ENCODE measurements around the gene COPZ1. TPM values are rescaled to one million over a fixed set of nuclear protein-coding genes. Genes with fewer than 3 reads are reported as not detected.

COPZ1 gene
- total and polyA plus RNA-seq, 9 of the 15 experiments (the other 6 are each of a cell fraction or from before 2014, with no cell fraction given): 137 to 487 (median 233) TPM

DNA sequence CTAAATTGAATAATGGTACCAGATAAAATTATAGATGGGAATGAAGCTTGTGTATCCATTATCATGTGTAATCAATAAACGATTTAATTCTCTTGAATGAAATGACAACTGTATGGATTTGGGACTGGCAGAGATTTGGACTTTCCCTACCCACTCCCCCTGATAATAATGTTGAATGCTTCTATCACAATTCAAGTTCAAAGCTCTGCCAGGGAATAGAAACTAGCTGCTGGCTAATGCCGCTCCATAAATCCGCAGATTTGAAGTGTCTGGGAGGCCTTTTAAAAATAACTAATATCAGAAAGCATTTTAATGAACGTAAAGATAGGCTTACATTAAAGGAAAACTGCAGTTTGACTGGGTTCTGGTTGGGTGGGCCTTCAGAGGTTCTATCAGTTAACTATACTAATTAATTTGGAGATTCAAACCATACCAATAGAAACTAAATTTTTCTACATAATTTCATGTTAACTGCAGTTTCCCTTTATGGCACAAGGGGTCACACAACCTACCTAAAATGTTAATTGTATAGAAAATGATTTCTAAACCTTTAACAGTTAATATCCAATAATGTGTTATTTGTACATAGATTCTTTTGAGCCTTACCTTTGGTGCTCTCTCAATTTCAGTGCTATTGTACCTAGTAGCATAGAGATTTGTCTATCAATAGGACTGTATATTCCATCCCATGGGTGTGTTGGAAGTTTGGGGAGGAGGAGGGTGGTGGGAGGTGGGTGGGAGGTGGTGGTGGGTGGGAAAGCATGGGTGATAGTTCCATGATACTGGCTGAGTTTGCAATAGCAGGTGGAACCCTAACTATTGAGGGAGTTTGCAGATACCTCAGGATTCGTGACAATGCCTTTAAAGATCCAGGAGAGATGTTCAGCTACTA lies 39.5 kb upstream of the COPZ1 start (continued):
- 0 out of 2 replicates have a peak, but pooled peaks have one; percentile 55 for TF ChIP-seq GATAD2B (IDR thresholded peaks at IDR 0.05; ENCODE audit: borderline replicate concordance)
- peak; percentile 60 for TF ChIP-seq POLR2G (IDR thresholded peaks at IDR 0.05; ENCODE audit: low read depth, low read length)
- 0 out of 2 replicates have a peak, but pooled peaks have one; percentile 25 for TF ChIP-seq ZNF445 (CRISPR knock-in tag; IDR thresholded peaks at IDR 0.05; ENCODE audit: low read depth)
- TF ChIP-seq TBL1XR1 (IDR thresholded peaks at IDR 0.05; ENCODE audit: low read length in 2 of 2): peak in 1 of 2 experiments; percentile 34; a peak in 1 of 4 replicates
- 0 out of 2 replicates have a peak, but pooled peaks have one; percentile 38 for TF ChIP-seq ZNF41 (CRISPR knock-in tag; conservative IDR thresholded peaks at IDR 0.05)
- peak; percentile 50 for TF ChIP-seq EGR1 (conservative IDR thresholded peaks at IDR 0.05)
- peak; percentile 20 to 29; a peak in 2 of 4 replicates for TF ChIP-seq RAD21 (CRISPR knock-in tag; conservative IDR thresholded peaks at IDR 0.05 in 1 of 2, IDR thresholded peaks at IDR 0.05 in 1 of 2)
- TF ChIP-seq SIN3A (IDR thresholded peaks at IDR 0.05; ENCODE audit: borderline replicate concordance in 2 of 2, control insufficient read depth in 1 of 2, low read depth in 2 of 2, low read length in 2 of 2): no peak
- TF ChIP-seq POLR2A (conservative IDR thresholded peaks at IDR 0.05): peak; percentile 12
- TF ChIP-seq ZFP30 (CRISPR knock-in tag; IDR thresholded peaks at IDR 0.05; ENCODE audit: borderline replicate concordance): peak; percentile 66; the same call in 1 of the 2 replicates
- TF ChIP-seq KHSRP (IDR thresholded peaks at IDR 0.05): no peak
- TF ChIP-seq, protein P1, sequence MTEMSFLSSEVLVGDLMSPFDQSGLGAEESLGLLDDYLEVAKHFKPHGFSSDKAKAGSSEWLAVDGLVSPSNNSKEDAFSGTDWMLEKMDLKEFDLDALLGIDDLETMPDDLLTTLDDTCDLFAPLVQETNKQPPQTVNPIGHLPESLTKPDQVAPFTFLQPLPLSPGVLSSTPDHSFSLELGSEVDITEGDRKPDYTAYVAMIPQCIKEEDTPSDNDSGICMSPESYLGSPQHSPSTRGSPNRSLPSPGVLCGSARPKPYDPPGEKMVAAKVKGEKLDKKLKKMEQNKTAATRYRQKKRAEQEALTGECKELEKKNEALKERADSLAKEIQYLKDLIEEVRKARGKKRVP (CRISPR knock-in tag; IDR thresholded peaks at IDR 0.05): 0 out of 2 replicates have a peak, but pooled peaks have one; percentile 15
- TF ChIP-seq OTX1 (CRISPR knock-in tag; IDR thresholded peaks at IDR 0.05): no peak
- TF ChIP-seq, protein P2, sequence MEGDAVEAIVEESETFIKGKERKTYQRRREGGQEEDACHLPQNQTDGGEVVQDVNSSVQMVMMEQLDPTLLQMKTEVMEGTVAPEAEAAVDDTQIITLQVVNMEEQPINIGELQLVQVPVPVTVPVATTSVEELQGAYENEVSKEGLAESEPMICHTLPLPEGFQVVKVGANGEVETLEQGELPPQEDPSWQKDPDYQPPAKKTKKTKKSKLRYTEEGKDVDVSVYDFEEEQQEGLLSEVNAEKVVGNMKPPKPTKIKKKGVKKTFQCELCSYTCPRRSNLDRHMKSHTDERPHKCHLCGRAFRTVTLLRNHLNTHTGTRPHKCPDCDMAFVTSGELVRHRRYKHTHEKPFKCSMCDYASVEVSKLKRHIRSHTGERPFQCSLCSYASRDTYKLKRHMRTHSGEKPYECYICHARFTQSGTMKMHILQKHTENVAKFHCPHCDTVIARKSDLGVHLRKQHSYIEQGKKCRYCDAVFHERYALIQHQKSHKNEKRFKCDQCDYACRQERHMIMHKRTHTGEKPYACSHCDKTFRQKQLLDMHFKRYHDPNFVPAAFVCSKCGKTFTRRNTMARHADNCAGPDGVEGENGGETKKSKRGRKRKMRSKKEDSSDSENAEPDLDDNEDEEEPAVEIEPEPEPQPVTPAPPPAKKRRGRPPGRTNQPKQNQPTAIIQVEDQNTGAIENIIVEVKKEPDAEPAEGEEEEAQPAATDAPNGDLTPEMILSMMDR (IDR thresholded peaks at IDR 0.05 in 2 of 3, conservative IDR thresholded peaks at IDR 0.05 in 1 of 3; ENCODE audit: insufficient read depth in 2 of 3, low read depth in 1 of 3, low read length in 3 of 3): peak in 1 of 3 experiments; percentile 33; a peak in 2 of 6 replicates
- peak; percentile 18 for TF ChIP-seq SUPT5H (IDR thresholded peaks at IDR 0.05)
- TF ChIP-seq NFXL1 (CRISPR knock-in tag; IDR thresholded peaks at IDR 0.05): 0 out of 2 replicates have a peak, but pooled peaks have one; percentile 65
- TF ChIP-seq RBFOX2 (IDR thresholded peaks at IDR 0.05; ENCODE audit: low read depth, low read length): peak; percentile 61; the same call in 1 of the 2 replicates
- TF ChIP-seq, protein P3, sequence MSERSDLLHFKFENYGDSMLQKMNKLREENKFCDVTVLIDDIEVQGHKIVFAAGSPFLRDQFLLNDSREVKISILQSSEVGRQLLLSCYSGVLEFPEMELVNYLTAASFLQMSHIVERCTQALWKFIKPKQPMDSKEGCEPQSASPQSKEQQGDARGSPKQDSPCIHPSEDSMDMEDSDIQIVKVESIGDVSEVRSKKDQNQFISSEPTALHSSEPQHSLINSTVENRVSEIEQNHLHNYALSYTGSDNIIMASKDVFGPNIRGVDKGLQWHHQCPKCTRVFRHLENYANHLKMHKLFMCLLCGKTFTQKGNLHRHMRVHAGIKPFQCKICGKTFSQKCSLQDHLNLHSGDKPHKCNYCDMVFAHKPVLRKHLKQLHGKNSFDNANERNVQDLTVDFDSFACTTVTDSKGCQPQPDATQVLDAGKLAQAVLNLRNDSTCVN (CRISPR knock-in tag; IDR thresholded peaks at IDR 0.05): peak; percentile 14; the same call in 1 of the 2 replicates
- TF ChIP-seq CCNT2 (IDR thresholded peaks at IDR 0.05; ENCODE audit: borderline replicate concordance, extremely low read depth, insufficient read length, low read depth, low read length): no peak
- no peak for TF ChIP-seq EHMT2 (IDR thresholded peaks at IDR 0.05)
- no peak; the same call in 1 of the 2 replicates for TF ChIP-seq ZNF253 (CRISPR knock-in tag; conservative IDR thresholded peaks at IDR 0.05)
- no peak for TF ChIP-seq CBX2 (IDR thresholded peaks at IDR 0.05; ENCODE audit: insufficient read depth, low read length, poor library complexity, severe bottlenecking)
